Right lobe of liver (tissue), 6 donors: ENCODE data around the gene GJC3. TPM values are rescaled to one million over a fixed set of nuclear protein-coding genes. Genes with fewer than 3 reads are reported as not detected.

Source experiments
- ATAC-seq, 4 donors: fragments of 200-7000 bp; cut with Tn5 transposase; one replicate each; pipeline ENCODE4 v1.9.1; 2020; ENCODE audit warnings: mild to moderate bottlenecking in 4 of 4, moderate library complexity in 4 of 4
- DNase-seq, 3 donors: peaks; one replicate each; pipeline ENCODE4 v3.0.0-alpha.2; 2020
- H3K27ac ChIP-seq, 3 donors: fragments of 200-600 bp; one replicate each; pipeline ENCODE4 v1.8.0; 2022
- H3K27me3 ChIP-seq, 2 donors: fragments of 200-600 bp; one replicate each; pipeline ENCODE4 v1.8.0; 2022
- H3K36me3 ChIP-seq, 4 donors: fragments of 200-600 bp; sonication (generic) in 1 of 4; one replicate each; pipeline versions ENCODE4 v1.5.1 to v1.8.0; 2017 to 2022; ENCODE audit warnings: control low read depth in 1 of 4
- H3K4me1 ChIP-seq, 4 donors: fragments of 200-600 bp; sonication (generic) in 1 of 4; one replicate each; pipeline versions ENCODE4 v1.5.1 to v1.8.0; 2017 to 2022; ENCODE audit warnings: control low read depth in 1 of 4
- H3K4me3 ChIP-seq, 3 donors: fragments of 200-600 bp; one replicate each; pipeline ENCODE4 v1.8.0; 2022
- H3K9me3 ChIP-seq, 4 donors: fragments of 200-600 bp; sonication (generic) in 1 of 4; one replicate each; pipeline versions ENCODE4 v1.5.1 to v1.8.0; 2017 to 2022; ENCODE audit warnings: control low read depth in 1 of 4
- POLR2A ChIP-seq: fragments of 450-650 bp; IDR thresholded peaks from one replicate; pipeline ENCODE4 v1.6.1; 2017; ENCODE audit warnings: antibody characterized with exemption, mild to moderate bottlenecking
- WGBS: methylation state at CpG from one replicate; pipeline ENCODE4 v1.1.6; 2018; ENCODE audit warnings: low coverage, low lambda C conversion rate; ENCODE audit not compliant: insufficient coverage; ENCODE audit errors: missing lambda C conversion rate; 5-methylcytosine and 5-hydroxymethylcytosine counted together
- intact Hi-C, 2 donors: fragments of 100-400 bp; cut with DNase I; formaldehyde crosslinking; loops; one replicate each; pipeline versions ENCODE4 v1.11.2 to v1.14.1; 2022
- small RNA-seq, 2 experiments: library from RNA; depleted of rRNA; stranded (forward); fragments of <200 nt; gene quantifications; one replicate each; pipeline ENCODE3, GENCODE V24; 2016
- total RNA-seq, 6 experiments: library from RNA; depleted of rRNA in 2 of 6; stranded (reverse); fragments of >200 nt in 2 of 6; fragmentation: NEBNext Ultra II Directional in 3 of 6; extraction: Animal tissue kit (Norgen Biotek cat#: 25700) in 3 of 6; gene quantifications; one replicate each; pipeline versions ENCODE4 v1.1.0 to v1.2.4, GENCODE V29; 2016 to 2023
- TF ChIP-seq, protein P1 (sequence below), 4 donors: fragments of 200-600 bp in 3 of 4; fragments of 450-650 bp in 1 of 4; IDR thresholded peaks; one replicate each; pipeline versions ENCODE4 v1.5.1 to v1.8.0; 2016 to 2022; ENCODE audit warnings: antibody characterized with exemption in 4 of 4, mild to moderate bottlenecking in 2 of 4
- donor health status: DM: no; HTN: yes; CAD: no.
- donor health status: DM: no; HTN: no; CAD: no.
- donor health status: DM: no; HTN: no; CAD: no.
- donor health status: DM: no; HTN: yes; CAD: no.
- donor health status: DM: no; HTN: yes; CAD: no.

The GJC3 gene
- total RNA-seq, 6 experiments from 2014 or later = 0.17 to 0.86 (median 0.44) TPM

GRCh38 chr7:99881370-99881769, 48.0 kb downstream of the GJC3 start:
- no peaks in the 10 kb centered on the region for H3K36me3 ChIP-seq
- no peaks in the 10 kb centered on the region for H3K4me1 ChIP-seq
- DNase-seq = no peak
- ATAC-seq = no peak
- no peaks in the 10 kb centered on the region for H3K9me3 ChIP-seq
- no peaks in the 10 kb centered on the region for H3K27me3 ChIP-seq
- H3K4me3 ChIP-seq = no peak overlapping the region
- H3K27ac ChIP-seq = no peak overlapping the region
- TF ChIP-seq, protein P1, sequence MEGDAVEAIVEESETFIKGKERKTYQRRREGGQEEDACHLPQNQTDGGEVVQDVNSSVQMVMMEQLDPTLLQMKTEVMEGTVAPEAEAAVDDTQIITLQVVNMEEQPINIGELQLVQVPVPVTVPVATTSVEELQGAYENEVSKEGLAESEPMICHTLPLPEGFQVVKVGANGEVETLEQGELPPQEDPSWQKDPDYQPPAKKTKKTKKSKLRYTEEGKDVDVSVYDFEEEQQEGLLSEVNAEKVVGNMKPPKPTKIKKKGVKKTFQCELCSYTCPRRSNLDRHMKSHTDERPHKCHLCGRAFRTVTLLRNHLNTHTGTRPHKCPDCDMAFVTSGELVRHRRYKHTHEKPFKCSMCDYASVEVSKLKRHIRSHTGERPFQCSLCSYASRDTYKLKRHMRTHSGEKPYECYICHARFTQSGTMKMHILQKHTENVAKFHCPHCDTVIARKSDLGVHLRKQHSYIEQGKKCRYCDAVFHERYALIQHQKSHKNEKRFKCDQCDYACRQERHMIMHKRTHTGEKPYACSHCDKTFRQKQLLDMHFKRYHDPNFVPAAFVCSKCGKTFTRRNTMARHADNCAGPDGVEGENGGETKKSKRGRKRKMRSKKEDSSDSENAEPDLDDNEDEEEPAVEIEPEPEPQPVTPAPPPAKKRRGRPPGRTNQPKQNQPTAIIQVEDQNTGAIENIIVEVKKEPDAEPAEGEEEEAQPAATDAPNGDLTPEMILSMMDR (IDR thresholded peaks at IDR 0.05) = no peak
- no peak for TF ChIP-seq POLR2A
- intact Hi-C loops = no loop called here
- 90% methylated on average over 3 of the region's 4 CpGs for WGBS

DNA sequence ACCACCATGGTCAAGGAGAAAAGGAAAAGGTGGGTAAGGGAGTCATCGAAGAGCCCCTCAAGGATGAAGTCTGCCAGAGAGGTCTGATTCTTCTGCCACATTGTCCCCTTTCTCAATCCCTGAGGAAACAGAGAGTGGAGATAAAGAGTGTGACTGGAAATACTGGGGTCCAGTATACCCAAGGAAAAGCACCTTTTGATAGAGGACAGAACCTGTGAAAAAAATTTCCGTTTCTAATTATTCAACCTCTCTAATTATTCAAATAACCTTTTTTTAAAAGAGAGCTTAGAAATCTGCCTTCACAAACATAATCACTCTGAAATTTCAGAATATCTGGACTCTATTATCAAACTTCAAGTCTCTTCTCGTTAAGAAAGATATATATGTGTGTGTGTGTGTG, 52.5 kb downstream of the GJC3 start, which contains the start of gene OR2AE1:
Gene OR2AE1, minus strand, starts transcription at position 101 of the 400 bp plus-strand sequence. Its CDS starts 0 bp downstream, at position 101.
- no peaks in the 10 kb centered on the region for H3K9me3 ChIP-seq
- WGBS = 72% methylated on average over 3 of the region's 3 CpGs
- no peak within 1 kb of the TSS for H3K27ac ChIP-seq
- ATAC-seq (no peak), DNase-seq (no peak)
- no peaks in the 10 kb centered on the region for H3K36me3 ChIP-seq
- H3K27me3 ChIP-seq = no peaks in the 10 kb centered on the region
- no peaks in the 10 kb centered on the region for H3K4me1 ChIP-seq
- TF ChIP-seq, protein P1 (IDR thresholded peaks at IDR 0.05) = no peak
- no peak for TF ChIP-seq POLR2A
- no peak within 1 kb of the TSS for H3K4me3 ChIP-seq
- intact Hi-C loops = no loop called here

GRCh38 chr7:99876491-99876890, 52.9 kb downstream of the GJC3 start:
- H3K36me3 ChIP-seq = no peaks in the 10 kb centered on the region

More at GRCh38 chr7:99876491-99876890, 52.9 kb downstream of the GJC3 start:
- TF ChIP-seq, protein P1 (IDR thresholded peaks at IDR 0.05) = no peak
- no peak for TF ChIP-seq POLR2A
- Histone ChIP-seq H3K27ac (no peak overlapping the region), H3K27me3 (no peaks in the 10 kb centered on the region), H3K4me3 (no peak overlapping the region), H3K9me3 (no peaks in the 10 kb centered on the region), H3K4me1 (no peaks in the 10 kb centered on the region)
- DNase-seq (no peak), ATAC-seq (no peak)
- intact Hi-C loops = no loop called here
- WGBS = 77% methylated on average over 5 of the region's 5 CpGs

Small RNA genes within 50 kb of the gene (small RNA-seq; reads per million reads assigned to genes)
- gene RF00019 (0 reads per million in 2 experiments), gene RF00561 (0 reads per million in 2 experiments)

Other genes starting within 250 kb of the GJC3 start
- 100 to 1,000 TPM; 307 to 774 (median 646) TPM for gene CYP3A5, start 249.6 kb downstream of the GJC3 start, total RNA-seq
- 100 to 1,000 TPM in 4 of 6 experiments, 10 to 100 TPM in 2; 19.8 to 623 (median 340) TPM for gene CYP3A7, start 194.4 kb downstream of the GJC3 start, total RNA-seq
- over 10,000 TPM in 1 of 6 experiments, 1,000 to 10,000 TPM in 2, 100 to 1,000 TPM in 3; 443 to 12,747 (median 1,120) TPM for gene CYP3A4, start 145.4 kb downstream of the GJC3 start, total RNA-seq
- gene CYP3A43, start 101.6 kb downstream of the GJC3 start, total RNA-seq = 100 to 1,000 TPM in 1 of 6 experiments, 10 to 100 TPM in 3, 1 to 10 TPM in 2; 4.9 to 132 (median 22.5) TPM
- not detected for gene OR2AE1, start 52.6 kb downstream of the GJC3 start, total RNA-seq
- 10 to 100 TPM; 13.3 to 22.6 (median 16.3) TPM for gene TRIM4, start 10.1 kb downstream of the GJC3 start, total RNA-seq
- gene AZGP1, start 46.4 kb upstream of the GJC3 start, total RNA-seq = 1,000 to 10,000 TPM in 4 of 6 experiments, 100 to 1,000 TPM in 2; 762 to 2,105 (median 1,328) TPM
- 100 to 1,000 TPM in 2 of 6 experiments, 10 to 100 TPM in 4; 24.5 to 147 (median 80.1) TPM for gene ZKSCAN1, start 86.0 kb upstream of the GJC3 start, total RNA-seq
- gene ZSCAN21, start 120.2 kb upstream of the GJC3 start, total RNA-seq = 1 to 10 TPM; 4.3 to 8.1 (median 5.7) TPM
- 10 to 100 TPM in 5 of 6 experiments, 1 to 10 TPM in 1; 9.7 to 18.8 (median 14.0) TPM for gene ZNF3, start 152.1 kb upstream of the GJC3 start, total RNA-seq
- 10 to 100 TPM; 28.3 to 49.7 (median 42.7) TPM for gene COPS6, start 159.3 kb upstream of the GJC3 start, total RNA-seq
- 10 to 100 TPM; 12.6 to 25.9 (median 20.8) TPM for gene MCM7, start 171.8 kb upstream of the GJC3 start, total RNA-seq
- 1 to 10 TPM; 2.7 to 7.3 (median 4.3) TPM for gene AP4M1, start 172.0 kb upstream of the GJC3 start, total RNA-seq
- 10 to 100 TPM; 11.1 to 27.2 (median 15.8) TPM for gene TAF6, start 189.7 kb upstream of the GJC3 start, total RNA-seq
- gene CNPY4, start 190.0 kb upstream of the GJC3 start, total RNA-seq = 1 to 10 TPM; 2.9 to 4.9 (median 3.9) TPM
- 1 to 10 TPM in 3 of 6 experiments, under 1 TPM in 3; 0.35 to 2.7 (median 1.1) TPM for gene MBLAC1, start 197.3 kb upstream of the GJC3 start, total RNA-seq
- 10 to 100 TPM; 35.8 to 66.6 (median 44.9) TPM for gene LAMTOR4, start 219.3 kb upstream of the GJC3 start, total RNA-seq
- gene TRAPPC14, start 229.1 kb upstream of the GJC3 start, total RNA-seq = 10 to 100 TPM in 4 of 6 experiments, 1 to 10 TPM in 2; 8.2 to 14.6 (median 10.3) TPM
- 1 to 10 TPM in 1 of 6 experiments, under 1 TPM in 4, not detected in 1; 0.12 to 1.1 (median 0.56) TPM for gene GAL3ST4, start 239.0 kb upstream of the GJC3 start, total RNA-seq
- gene GPC2, start 247.8 kb upstream of the GJC3 start, total RNA-seq = under 1 TPM in 2 of 6 experiments, not detected in 4; 0.35 to 0.40 TPM
- 1 to 10 TPM in 4 of 6 experiments, under 1 TPM in 2; 0.81 to 5.9 (median 4.4) TPM for gene STAG3, start 248.3 kb upstream of the GJC3 start, total RNA-seq